A549 (cell line): ENCODE data around the gene FOXO1. TPM values are rescaled to one million over a fixed set of nuclear protein-coding genes. Genes with fewer than 3 reads are reported as not detected.

Experiments used
- ATAC-seq, 2 experiments: fragments of 200-7000 bp in 1 of 2; fragments of >200 bp in 1 of 2; cut with Nextera tagmentation in 1 of 2; cut with Tn5 transposase in 1 of 2; 3 replicates each; pipeline versions ENCODE4 v1.8.0 to v1.9.1; 2018 to 2020; ENCODE audit warnings: mild to moderate bottlenecking in 1 of 2, moderate library complexity in 1 of 2
- CTCF ChIA-PET: fragments of 300-600 bp; sonication (Branson Sonifier 250); formaldehyde crosslinking; extraction: SDS; loops from one replicate; lab custom pipeline; 2021; ENCODE audit warnings: antibody characterized with exemption, inconsistent platforms; lab: Yijun Ruan, JAX
- POLR2A ChIA-PET: fragments of 350-600 bp; formaldehyde crosslinking; extraction: SDS; loops from one replicate; lab custom pipeline; 2021; ENCODE audit warnings: antibody characterized with exemption, inconsistent platforms; lab: Yijun Ruan, JAX
- DNase-seq, 2 experiments: peaks; one replicate each; pipeline versions ENCODE4 v3.0.0 to v3.0.0-alpha.2; 2011 to 2016; ENCODE audit warnings: low read depth in 1 of 2, low spot score in 1 of 2
- FAIRE-seq: peaks from 2 replicates; lab custom pipeline; 2011; peaks lifted over from hg19 to GRCh38; lab: Jason Lieb, UNC
- H3K27ac ChIP-seq, 2 experiments: fragments of >200 bp; sonication (Bioruptor Twin); formaldehyde crosslinking; 3 replicates each; pipeline ENCODE4 v1.5.1; 2016 to 2017
- H3K4me1 ChIP-seq: fragments of >200 bp; sonication (Bioruptor Twin); formaldehyde crosslinking; 3 replicates; pipeline ENCODE4 v1.6.1; 2016
- H3K4me2 ChIP-seq: fragments of >200 bp; sonication (Bioruptor Twin); formaldehyde crosslinking; 3 replicates; pipeline ENCODE4 v1.6.1; 2016
- H3K4me3 ChIP-seq: fragments of >200 bp; sonication (Bioruptor Twin); formaldehyde crosslinking; 3 replicates; pipeline ENCODE4 v1.5.1; 2016
- H3K9me3 ChIP-seq: fragments of >200 bp; sonication (Bioruptor Twin); formaldehyde crosslinking; 3 replicates; pipeline ENCODE4 v1.6.1; 2016
- CBX2 ChIP-seq: fragments of 200-600 bp; sonication (generic); IDR thresholded peaks from 2 replicates; pipeline ENCODE4 v1.6.1; 2016; ENCODE audit warnings: low read depth, mild to moderate bottlenecking, borderline replicate concordance
- CEBPB ChIP-seq, 2 experiments: fragments of >200 bp in 1 of 2; sonication (Bioruptor Twin) in 1 of 2; formaldehyde crosslinking in 1 of 2; IDR thresholded peaks; 2 replicates each; pipeline ENCODE4 v1.6.1; 2012 to 2016
- CTCF ChIP-seq: fragments of >200 bp; sonication (Bioruptor Twin); formaldehyde crosslinking; IDR thresholded peaks from 3 replicates; pipeline ENCODE4 v1.5.1; 2016
- E2F6 ChIP-seq: IDR thresholded peaks from 2 replicates; pipeline ENCODE4 v1.6.1; 2012; ENCODE audit warnings: low read depth, borderline replicate concordance
- FOSL2 ChIP-seq, 2 experiments: fragments of 450-650 bp in 1 of 2; fragments of >200 bp in 1 of 2; sonication (Bioruptor Twin) in 1 of 2; formaldehyde crosslinking; IDR thresholded peaks; 2 replicates each; pipeline versions ENCODE4 v1.5.0 to v1.6.1; 2016 to 2020; ENCODE audit warnings: mild to moderate bottlenecking in 1 of 2, moderate library complexity in 1 of 2
- FOXS1 ChIP-seq: fragments of 250-450 bp; sonication (Bioruptor Pico); IDR thresholded peaks from 2 replicates; pipeline ENCODE4 v1.5.0; 2020; ENCODE audit warnings: mild to moderate bottlenecking, moderate library complexity
- HOXA7 ChIP-seq: fragments of 250-450 bp; sonication (Bioruptor Pico); IDR thresholded peaks from 2 replicates; pipeline ENCODE4 v1.5.0; 2020; ENCODE audit warnings: mild to moderate bottlenecking, moderate library complexity
- HOXB13 ChIP-seq: fragments of 250-450 bp; sonication (Bioruptor Pico); IDR thresholded peaks from 2 replicates; pipeline ENCODE4 v1.5.0; 2020; ENCODE audit warnings: low read depth, mild to moderate bottlenecking, moderate library complexity
- KDM1A ChIP-seq: fragments of 200-600 bp; sonication (generic); IDR thresholded peaks from 2 replicates; pipeline ENCODE4 v1.6.1; 2016; ENCODE audit warnings: low read depth, mild to moderate bottlenecking
- MAFK ChIP-seq: fragments of 450-650 bp; IDR thresholded peaks from 2 replicates; pipeline ENCODE4 v1.6.1; 2014; ENCODE audit not compliant: partially characterized antibody
- MAX ChIP-seq: IDR thresholded peaks from 2 replicates; pipeline ENCODE4 v1.6.1; 2012
- NPAS2 ChIP-seq: fragments of 250-450 bp; sonication (Bioruptor Pico); IDR thresholded peaks from 2 replicates; pipeline ENCODE4 v1.8.0; 2022; ENCODE audit warnings: mild to moderate bottlenecking, moderate library complexity, borderline replicate concordance
- PHF8 ChIP-seq: fragments of 200-600 bp; sonication (generic); IDR thresholded peaks from 2 replicates; pipeline ENCODE4 v1.6.1; 2016; ENCODE audit warnings: low read depth, mild to moderate bottlenecking, antibody characterized with exemption, moderate library complexity, borderline replicate concordance
- RAD21 ChIP-seq, 2 experiments: fragments of >200 bp in 1 of 2; sonication (Bioruptor Twin) in 1 of 2; formaldehyde crosslinking in 1 of 2; IDR thresholded peaks in 1 of 2; conservative IDR thresholded peaks in 1 of 2; 2 replicates in 1 of 2; 3 replicates in 1 of 2; pipeline ENCODE4 v1.6.1; 2012 to 2018; ENCODE audit warnings: inconsistent platforms in 1 of 2
- TP53 ChIP-seq: fragments of 250-450 bp; sonication (Bioruptor Pico); IDR thresholded peaks from 2 replicates; pipeline ENCODE4 v1.5.0; 2021; ENCODE audit warnings: mild to moderate bottlenecking, moderate library complexity
- USF2 ChIP-seq: fragments of 450-650 bp; IDR thresholded peaks from 2 replicates; pipeline ENCODE4 v1.6.1; 2014; ENCODE audit warnings: antibody characterized with exemption
- ZC3H11A ChIP-seq: fragments of 450-650 bp; IDR thresholded peaks from 2 replicates; pipeline ENCODE4 v1.6.1; 2014; ENCODE audit warnings: antibody characterized with exemption, mild to moderate bottlenecking
- ZNF302 ChIP-seq: fragments of 250-450 bp; sonication (Bioruptor Pico); IDR thresholded peaks from 2 replicates; pipeline ENCODE4 v1.9.0; 2021; ENCODE audit warnings: inconsistent platforms, mild to moderate bottlenecking, moderate library complexity
- ZSCAN20 ChIP-seq: fragments of 250-450 bp; sonication (Bioruptor Pico); IDR thresholded peaks from 2 replicates; pipeline ENCODE4 v1.8.0; 2022; ENCODE audit warnings: mild to moderate bottlenecking, moderate library complexity
- WGBS: methylation state at CpG from one replicate; pipeline ENCODE4 v1.1.6; 2017; ENCODE audit errors: missing lambda C conversion rate; 5-methylcytosine and 5-hydroxymethylcytosine counted together
- polyA plus RNA-seq, 4 experiments: library from polyadenylated mRNA; depleted of rRNA in 3 of 4; stranded (reverse); fragments of >200 nt; fragmentation: RNase III in 1 of 4; extraction: RNeasy Plus Mini Kit Qiagen cat#74134 plus additional on column Dnase treatment in 1 of 4; gene quantifications; 2 replicates in 3 of 4; 3 replicates in 1 of 4; pipeline ENCODE4 v1.2.3, GENCODE V29; 2011 to 2017

The FOXO1 gene
- polyA plus RNA-seq, 2 of the 4 experiments (the other 2 are of a cell fraction) = 2.2 to 3.6 TPM

GRCh38 chr13:40535345-40535836, 131.1 kb downstream of the FOXO1 start:
- no peak overlapping the region for H3K4me3 ChIP-seq
- ChIA-PET POLR2A (no interaction called here), CTCF (no interaction called here)
- H3K27ac ChIP-seq = no peak overlapping the region
- ATAC-seq (no peak), DNase-seq (no peak), FAIRE-seq (no peak)
- no peak overlapping the region for H3K4me2 ChIP-seq
- 92% methylated on average over 26 of the region's 27 CpGs for WGBS
- TF ChIP-seq HOXB13 (CRISPR knock-in tag) (no peak), FOSL2 (IDR thresholded peaks at IDR 0.05) (no peak), FOSL2 (CRISPR knock-in tag; IDR thresholded peaks at IDR 0.05) (no peak), PHF8 (no peak), E2F6 (no peak), HOXA7 (CRISPR knock-in tag) (no peak), ZC3H11A (no peak)
- peaks cover 23% of the 10 kb centered on the region for H3K4me1 ChIP-seq
- no peaks in the 10 kb centered on the region for H3K9me3 ChIP-seq

GRCh38 chr13:40534456-40534855, 132.0 kb downstream of the FOXO1 start:
- TF ChIP-seq MAX (no peak), FOXS1 (CRISPR knock-in tag) (no peak), ZNF302 (CRISPR knock-in tag) (no peak), RAD21 (conservative IDR thresholded peaks at IDR 0.05 in 1 of 2, IDR thresholded peaks at IDR 0.05 in 1 of 2) (no peak), CTCF (no peak), CBX2 (no peak), CEBPB (IDR thresholded peaks at IDR 0.05) (no peak), USF2 (no peak), MAFK (no peak)
- 90% methylated on average over 4 of the region's 4 CpGs for WGBS
- Histone ChIP-seq H3K4me1 (peaks cover 15% of the 10 kb centered on the region), H3K4me3 (no peak overlapping the region), H3K9me3 (no peaks in the 10 kb centered on the region), H3K27ac (no peak overlapping the region), H3K4me2 (no peak overlapping the region)
- no peak for FAIRE-seq
- ChIA-PET POLR2A (no interaction called here), CTCF (no interaction called here)
- ATAC-seq = no peak
- no peak for DNase-seq

- Histone ChIP-seq H3K9me3 (no peaks in the 10 kb centered on the region), H3K27ac (no peak overlapping the region), H3K4me1 (peaks cover 13% of the 10 kb centered on the region), H3K4me2 (no peak overlapping the region), H3K4me3 (no peak overlapping the region)
- ChIA-PET CTCF (no interaction called here), POLR2A (no interaction called here)
- DNase-seq (no peak), FAIRE-seq (no peak), ATAC-seq (no peak)
- WGBS = 94% methylated on average over 8 of the region's 8 CpGs
- TF ChIP-seq ZC3H11A (no peak), TP53 (CRISPR knock-in tag) (no peak), ZSCAN20 (no peak), CBX2 (no peak), KDM1A (no peak), NPAS2 (CRISPR knock-in tag) (no peak)
These were observed 133.4 kb downstream of the FOXO1 start for GRCh38 chr13:40533072-40533471.
